ENCODE results near the gene AGBL4.

The AGBL4 gene

DNA sequence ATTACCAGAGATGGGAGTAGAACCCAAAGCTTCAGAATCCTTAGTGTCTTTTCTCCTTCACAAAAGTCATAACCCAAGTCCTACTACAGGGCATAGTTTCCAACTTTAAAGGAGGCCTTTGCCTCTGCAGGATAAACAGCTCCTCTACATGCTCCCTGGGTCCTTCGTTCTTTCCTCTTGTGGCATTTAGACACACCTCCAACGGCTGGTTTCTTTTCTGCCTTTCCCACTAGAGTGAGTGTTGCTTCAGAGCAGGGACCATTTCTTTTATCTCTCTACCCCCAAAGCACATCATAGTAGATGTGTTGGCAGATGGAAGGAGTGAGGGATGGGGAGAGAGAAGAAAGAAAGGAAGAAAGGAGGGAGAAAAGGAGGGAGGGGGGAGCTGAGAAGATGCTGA lies 1407.0 kb downstream of the AGBL4 start:
- DNase-seq: no peak

DNA sequence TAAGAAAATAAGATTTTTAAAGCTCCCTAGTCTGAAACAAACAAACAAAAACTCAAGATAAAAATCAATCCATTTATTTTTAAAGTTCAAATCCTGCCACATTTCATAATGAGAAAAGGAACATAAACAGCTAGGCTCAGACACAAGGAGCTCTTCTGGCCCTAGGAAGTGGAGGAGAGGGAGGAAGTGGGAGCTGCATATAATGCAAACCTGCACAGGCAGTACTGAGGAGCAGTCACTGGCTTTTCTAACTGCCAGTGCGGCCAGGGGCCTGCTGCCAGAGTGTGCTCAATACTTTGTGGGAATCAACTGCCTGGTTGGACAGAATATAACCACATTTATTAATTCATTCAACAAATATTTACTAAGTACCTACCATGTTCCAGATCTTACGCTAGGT lies 1411.9 kb downstream of the AGBL4 start:
- DNase-seq: no peak

GRCh38 chr1:48610628-48611542 lies 1412.9 kb downstream of the AGBL4 start:
- DNase-seq: no peak

DNA sequence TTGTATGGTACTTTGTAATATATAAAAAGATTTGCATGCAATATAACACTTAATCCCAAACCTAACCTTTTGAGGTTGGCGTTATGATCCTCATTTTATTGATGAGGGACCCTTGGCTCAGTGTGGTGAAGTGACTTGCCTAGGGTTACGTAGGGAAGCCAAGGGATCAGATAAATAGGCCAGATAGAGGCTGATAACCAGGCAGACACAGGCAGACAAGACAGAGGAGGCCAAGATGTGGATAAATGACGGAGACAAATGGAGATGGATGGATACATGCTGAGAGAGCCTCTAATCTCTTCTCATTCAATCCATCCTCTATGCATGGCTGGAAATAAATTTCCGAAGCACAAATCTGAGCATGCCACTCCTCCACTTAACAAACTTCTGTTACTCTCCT lies 1414.9 kb downstream of the AGBL4 start:
- DNase-seq: no peak

GRCh38 chr1:48603222-48603621 lies 1420.5 kb downstream of the AGBL4 start:
- no peak for DNase-seq

- no peak for DNase-seq
Observed at GRCh38 chr1:48602349-48602748, 1421.4 kb downstream of the AGBL4 start.

DNA sequence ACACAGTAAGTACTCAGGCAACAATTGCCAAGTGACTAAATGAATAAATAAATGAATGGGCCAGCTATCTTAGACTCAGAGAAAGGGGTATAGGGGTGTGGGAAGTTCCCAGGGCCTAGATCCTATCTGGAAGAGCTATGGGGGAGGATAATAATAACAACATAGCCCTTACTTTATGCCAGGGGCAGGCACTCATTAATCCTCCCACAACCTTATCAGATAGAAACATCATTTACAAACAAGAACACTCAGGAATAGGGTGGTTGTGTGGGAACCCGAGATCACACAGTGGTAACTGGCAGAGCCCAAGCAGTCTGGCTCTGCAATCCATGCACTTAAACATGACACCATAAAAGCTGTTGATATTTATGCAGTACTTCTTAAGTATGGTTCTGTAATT lies 1423.6 kb downstream of the AGBL4 start:
- no peak for DNase-seq

DNA sequence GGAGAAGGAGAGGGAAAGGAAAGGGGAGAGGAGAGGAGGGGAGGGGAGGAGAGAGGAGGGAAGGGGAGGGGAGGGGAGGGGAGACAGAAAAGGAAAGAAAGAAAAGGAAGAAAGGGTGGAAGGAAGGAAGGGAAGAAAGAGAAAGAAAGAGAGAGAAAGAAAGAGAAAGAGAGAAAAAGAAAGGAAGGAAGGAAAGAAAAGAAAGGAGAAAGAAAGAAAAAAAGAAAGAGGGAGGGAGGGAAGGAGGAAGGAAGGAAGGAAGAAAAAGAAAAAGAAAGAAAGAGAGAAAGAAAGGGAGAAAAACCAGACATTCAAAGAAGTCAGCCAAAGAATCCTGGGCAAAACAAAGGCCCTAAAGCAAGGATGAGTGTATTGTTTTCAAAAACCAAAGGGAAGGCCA lies 1426.1 kb downstream of the AGBL4 start:
- DNase-seq: no peak

DNA sequence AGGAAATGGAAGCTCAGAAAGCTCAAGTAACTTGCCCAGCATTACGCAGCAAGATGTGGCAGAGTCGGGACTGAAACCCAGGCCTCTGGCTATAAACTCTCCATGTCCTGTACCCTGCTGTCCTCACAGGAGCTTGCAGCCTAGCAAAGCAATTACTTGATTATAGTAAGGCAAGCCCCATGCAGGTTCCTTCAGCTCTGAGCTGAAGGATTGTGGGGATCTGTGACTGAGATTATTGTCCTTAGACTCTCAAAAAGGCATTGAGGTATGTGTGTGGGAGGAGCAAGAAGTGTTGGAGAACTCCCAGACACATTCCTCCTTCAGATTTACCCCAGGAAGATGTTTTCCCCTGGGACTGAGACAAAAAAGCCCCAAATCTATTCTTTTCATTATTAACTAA lies 1427.7 kb downstream of the AGBL4 start:
- no peak for DNase-seq

- no peak for DNase-seq
Observed at GRCh38 chr1:48595613-48596012, 1428.1 kb downstream of the AGBL4 start.

DNA sequence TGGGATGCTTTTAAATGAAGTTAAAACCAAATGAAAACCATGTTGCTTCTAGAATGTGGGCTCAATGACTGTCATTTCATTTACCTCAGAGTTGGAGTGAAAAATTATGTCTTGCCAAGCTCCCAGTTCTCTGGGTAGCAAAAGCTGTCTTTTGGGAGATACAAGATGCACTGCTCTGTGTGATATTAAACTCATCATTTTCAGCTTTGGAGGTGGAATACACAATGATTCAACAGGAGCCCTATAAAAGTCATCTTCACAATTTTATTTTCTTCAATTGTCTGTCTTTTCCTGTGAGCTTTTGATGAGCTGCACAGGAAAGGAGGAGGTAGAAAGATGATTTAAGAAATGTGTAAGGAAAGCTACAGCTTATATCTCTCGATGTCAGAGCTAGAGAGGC lies 1431.4 kb downstream of the AGBL4 start:
- DNase-seq: no peak

- no peak for DNase-seq
Observed at GRCh38 chr1:48591181-48591580, 1432.6 kb downstream of the AGBL4 start.

DNA sequence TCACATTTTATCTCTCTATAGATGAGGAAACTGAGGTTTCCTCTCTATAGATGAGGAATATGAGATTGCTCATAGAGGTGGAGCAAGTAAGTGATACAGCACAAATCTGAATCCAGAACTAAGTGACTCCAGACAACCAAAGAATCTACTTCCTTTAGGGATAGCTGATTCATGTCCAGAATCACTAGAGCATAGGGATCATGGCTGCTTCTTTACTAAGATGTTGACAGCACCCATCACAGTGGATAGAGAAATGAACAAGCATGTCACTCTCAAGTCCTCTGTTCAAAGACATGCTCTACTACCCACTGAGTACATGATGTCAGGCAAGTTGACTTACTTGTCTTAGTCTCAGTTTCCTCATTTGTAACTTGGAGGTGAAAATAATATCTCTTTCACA lies 1435.7 kb downstream of the AGBL4 start:
- DNase-seq: no peak

DNA sequence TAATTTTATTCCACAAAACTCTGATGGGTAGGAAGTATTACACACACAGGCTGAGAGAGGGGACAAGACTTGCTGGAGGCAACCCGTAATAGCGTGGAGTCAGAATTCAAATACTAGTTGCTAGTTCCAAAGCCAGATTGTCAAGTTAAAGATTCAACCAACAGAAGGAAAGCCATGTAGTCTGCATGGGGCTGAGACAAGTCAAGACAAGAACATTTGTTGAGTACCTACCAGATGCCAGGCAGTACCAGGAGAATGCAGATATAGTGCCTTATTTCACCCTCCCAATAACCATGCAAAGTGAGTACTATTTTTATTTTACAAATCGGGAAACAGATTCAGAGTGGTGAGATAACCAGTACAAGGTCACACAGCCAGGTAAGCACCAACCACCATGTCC lies 1441.3 kb downstream of the AGBL4 start:
- DNase-seq: no peak

DNA sequence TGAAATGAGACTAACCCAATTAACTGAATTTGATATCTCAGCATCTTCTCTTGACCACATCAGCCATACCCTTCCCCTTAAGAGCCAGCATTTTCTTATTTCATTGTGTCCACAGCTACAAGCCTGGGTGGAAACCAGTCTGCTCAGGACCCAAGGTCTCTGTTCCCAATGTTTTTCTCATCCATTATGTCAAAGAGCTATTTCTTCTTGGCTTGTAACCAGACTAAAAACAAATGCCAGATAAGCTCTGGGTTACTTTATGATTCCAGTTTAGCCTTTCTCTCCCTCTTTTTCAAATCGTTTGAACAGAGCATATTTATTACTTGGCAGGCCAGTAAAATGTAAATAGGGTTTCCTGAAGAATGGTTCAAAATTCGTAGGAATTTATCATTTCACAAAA lies 1442.5 kb downstream of the AGBL4 start:
- DNase-seq: no peak

DNA sequence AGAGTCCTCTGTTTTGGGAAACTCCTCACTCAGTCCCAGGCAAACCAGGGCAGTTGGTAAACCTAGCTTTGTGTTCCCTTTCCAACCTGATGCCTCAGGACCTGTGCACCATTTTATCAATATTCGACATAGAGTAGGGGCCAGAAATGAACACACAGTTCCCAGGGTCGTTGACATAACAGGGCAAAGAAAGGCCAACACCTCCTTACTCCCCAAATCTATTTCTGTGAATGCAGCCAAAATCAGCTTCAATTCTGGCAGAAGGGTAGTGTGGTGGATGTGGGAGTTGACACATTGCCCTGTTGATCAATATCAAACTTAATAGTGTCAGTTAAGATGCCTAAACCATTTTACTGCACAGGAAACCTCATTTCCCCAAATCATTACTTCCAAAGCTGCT lies 1447.2 kb downstream of the AGBL4 start:
- no peak for DNase-seq

GRCh38 chr1:48572646-48573258 lies 1451.0 kb downstream of the AGBL4 start:
- DNase-seq: no peak

GRCh38 chr1:48572134-48572533 lies 1451.6 kb downstream of the AGBL4 start:
- no peak for DNase-seq

- no peak for DNase-seq
Observed at GRCh38 chr1:48571303-48571987, 1452.3 kb downstream of the AGBL4 start.

DNA sequence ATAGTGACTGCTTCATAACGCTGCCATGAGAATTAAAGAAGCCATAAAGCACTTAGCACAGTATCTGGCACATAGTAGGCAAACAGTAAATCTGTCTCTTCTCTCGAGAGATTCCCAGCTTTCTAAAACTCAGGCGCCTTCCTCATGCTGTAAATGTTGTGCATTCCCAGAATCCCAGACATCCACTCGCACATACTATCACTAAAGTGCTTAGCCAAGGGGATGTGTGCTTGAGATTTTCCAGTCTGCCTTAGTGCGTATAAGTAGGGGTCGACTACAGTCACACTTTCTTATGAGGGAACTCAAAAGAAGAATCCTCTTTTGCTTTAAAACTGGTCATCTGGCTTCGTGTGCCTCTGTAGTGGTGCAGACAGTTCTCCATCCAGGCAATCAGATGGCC lies 1453.2 kb downstream of the AGBL4 start:
- no peak for DNase-seq

GRCh38 chr1:48568501-48568900 lies 1455.3 kb downstream of the AGBL4 start:
- no peak for DNase-seq

DNA sequence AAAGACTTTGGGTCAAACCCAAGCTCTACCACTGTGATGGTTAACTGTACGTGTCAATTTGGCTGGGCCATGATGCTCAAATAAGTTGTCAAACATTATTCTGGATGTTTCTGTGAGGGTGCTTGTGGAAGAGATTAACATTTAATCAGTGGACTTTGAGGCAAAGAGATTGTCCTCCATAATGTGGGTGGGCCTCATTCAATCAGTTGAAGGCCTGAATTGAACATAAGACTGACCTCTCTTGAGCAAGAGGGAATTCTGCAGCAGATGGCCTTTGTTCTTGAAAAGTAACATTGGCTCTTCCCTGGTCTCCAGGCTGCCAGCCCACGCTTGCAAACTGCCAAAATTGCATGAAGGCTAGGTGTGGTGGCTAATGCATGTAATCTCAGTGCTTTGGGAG lies 1457.3 kb downstream of the AGBL4 start:
- DNase-seq: no peak

- DNase-seq: no peak
Observed at GRCh38 chr1:48563021-48563420, 1460.7 kb downstream of the AGBL4 start.

GRCh38 chr1:48561444-48561843 lies 1462.3 kb downstream of the AGBL4 start:
- DNase-seq: no peak

All from stimulated activated CD4-positive, alpha-beta T cell treated with anti-CD3 and anti-CD28 coated beads, Interleukin-4, amount 100 ng/mL, for 4 hours (primary cell).